ENCODE results near the gene FAM209A.
A peak's percentile ranks its signal among the peaks of the same experiment; 100 is the strongest.
"Not testable (repeated sequence)": the region's sequence is repeated elsewhere in the genome, so short reads cannot be mapped to it uniquely, and the experiment has no call there.

The FAM209A gene

DNA sequence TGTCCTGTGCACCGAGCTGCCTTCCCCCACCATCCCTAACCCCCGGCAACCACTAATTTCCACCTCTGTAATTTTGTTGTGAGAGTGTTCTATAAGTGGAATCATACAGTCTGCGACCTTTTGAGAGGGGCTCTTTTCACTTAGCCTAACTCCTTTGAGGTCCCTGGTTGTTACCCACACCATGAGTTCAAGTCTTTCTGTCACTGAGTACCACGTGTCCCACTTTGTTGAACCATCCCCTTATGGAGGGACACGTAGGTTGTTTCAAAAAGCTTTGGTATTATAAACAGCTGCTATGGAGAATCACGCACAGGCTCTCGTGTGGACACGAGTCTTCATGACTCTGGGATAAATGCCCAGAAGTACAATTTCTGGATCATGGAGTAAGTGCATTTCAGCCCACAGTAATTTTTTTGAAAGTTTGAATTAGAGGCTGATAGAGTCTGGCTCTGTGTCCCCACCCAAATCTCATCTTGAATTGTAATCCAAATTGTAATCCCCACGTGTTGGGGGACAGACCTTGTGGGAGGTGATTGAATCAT, 18.0 kb downstream of the FAM209A start:
- no peak for DNase-seq

DNA sequence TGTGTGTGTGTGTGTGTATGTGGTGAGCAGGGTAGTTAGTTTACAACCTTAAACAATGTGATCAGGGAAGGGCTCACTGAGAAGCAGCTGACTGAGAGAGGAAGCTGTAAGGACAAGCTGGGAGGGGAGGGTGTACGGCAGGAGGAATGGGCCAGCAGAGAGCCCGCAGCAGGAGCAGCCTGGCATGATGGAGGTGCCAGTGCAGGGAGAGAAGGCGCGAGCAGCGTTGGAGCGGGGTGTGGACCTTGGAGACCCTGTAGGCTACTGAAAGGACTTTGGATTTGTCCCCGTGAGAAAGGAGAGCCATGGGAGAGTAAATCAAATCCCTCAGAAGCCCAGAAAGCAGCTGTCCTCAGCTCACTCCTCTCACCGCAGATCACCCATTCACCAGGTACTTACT, 27.0 kb downstream of the FAM209A start:
- DNase-seq, result no peak

DNA sequence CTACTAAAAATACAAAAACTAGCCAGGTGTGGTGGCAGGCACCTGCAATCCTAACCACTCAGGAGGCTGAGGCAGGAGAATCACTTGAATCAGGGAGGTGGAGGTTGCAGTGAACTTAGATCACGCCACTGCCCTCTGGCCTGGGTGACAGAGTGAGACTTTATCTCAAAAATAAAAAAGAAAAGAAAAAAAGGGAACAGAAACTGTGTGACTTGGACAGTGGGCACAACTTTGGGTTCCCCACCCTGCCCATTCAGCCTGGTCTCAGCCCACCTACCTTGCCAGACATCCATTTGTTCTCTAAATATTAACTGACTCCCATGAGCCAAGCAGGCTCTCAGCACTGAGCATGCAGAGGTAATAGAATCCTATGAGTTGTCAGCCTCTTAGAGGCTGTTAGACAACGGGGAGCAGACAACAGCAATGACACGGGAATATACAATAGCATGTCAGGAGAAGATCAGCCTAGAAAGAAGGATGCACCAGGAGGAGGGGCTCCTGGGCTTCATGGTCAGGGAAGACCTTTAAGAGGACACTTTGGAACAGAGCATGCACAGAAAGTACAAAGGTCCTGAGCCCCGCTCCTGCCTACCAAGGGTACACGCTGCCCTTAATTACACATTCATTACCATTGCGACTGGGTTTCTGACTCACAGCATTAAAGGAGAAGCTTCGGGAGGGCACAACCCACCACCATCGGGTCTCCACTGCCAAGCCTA, 28.5 kb downstream of the FAM209A start:
- DNase-seq, result no peak

DNA sequence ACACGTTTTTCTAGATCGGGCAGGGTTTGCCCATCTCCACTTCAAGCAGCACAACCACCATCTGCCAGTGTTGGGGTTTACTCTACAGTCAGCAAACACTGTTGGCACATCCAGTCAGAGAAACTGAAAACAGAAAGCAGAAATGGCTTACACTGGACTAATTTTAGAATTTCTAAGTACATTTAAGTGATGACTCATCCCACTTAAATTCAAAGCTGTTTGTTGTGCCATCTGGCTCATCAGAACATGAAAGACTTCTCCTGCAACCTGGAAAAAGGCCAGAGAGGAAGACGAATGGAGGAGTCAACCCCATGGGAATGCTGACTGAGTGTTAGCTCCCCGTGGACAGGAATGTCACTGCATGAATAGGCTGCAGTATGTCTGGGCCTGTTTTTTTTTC, 30.3 kb downstream of the FAM209A start:
- DNase-seq, result peak; percentile 78

DNA sequence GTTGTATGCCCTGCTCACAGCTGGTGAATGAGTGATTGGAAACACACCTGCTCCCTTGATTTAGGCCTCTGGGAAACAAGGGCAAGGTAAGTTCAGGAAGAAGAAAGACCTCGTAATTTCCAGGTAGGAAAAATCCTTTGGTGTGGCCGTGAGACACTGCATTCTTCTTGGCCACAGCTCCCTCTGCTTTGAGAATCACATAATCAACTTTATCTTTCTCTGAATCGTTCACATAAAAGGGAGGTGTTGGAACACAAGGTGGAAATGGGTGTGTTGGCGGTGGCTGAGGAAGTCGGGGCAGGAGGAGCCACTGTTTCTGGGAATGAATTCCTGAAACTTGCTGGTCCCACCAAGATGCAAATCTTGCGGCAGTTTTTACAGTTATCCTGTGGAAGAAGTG, 34.4 kb downstream of the FAM209A start:
- DNase-seq, result no peak

DNA sequence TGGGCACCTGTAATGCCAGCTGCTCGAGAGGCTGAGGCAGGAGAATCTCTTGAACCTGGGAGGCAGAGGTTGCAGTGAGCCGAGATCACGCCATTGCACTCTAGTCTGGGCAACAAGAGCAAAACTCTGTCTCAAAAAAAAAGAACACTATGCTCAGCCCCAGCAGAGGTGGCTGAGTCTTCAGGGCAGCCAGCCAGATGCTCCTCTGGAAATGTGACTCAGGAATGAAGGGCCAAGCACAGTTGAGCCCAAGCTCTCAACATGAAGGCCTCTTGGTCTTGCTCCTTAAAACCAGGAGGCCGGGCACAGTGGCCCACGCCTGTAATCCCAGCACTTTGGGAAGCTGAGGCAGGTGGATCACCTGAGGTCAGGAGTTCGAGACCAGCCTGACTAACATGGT, 40.0 kb downstream of the FAM209A start:
- DNase-seq, result not testable (repeated sequence)

DNA sequence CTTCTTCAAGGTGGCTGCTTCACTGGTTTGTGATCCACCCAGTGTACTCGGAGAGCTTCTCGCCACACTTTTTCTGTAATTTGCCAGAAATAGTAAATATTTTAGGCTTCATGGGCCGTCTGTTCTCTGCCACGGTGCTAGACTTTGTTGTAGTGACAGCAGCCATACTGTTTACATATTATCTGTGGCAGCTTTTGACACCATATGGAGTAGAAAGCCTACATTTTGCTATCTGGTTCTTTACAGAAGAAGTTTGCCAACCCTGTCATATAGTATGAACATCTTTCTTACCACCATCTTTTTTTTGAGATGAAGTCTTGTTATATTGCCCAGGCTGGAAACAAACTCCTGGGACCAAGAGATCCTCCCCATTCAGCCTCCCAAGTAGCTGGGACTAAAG, 41.0 kb downstream of the FAM209A start:
- no peak for DNase-seq

DNA sequence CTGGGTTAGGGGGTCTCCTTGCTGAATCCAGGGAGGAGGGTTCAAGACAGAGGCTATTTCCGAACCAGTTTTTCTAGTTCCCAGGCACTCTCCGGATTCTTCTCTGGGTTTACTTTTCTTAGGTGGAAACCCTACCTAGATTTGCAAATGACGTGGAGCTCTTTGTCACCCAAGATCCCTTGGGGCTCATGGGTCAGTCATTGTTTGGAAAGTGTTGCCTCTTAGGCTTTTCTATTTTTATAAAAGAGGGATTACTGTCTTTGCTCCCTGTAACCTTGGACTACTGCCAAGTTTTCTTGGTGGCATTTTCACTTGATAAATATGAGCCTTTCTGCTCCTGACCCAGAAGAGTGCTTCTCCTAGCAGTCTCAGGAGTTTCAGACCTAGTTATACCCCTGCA, 42.1 kb downstream of the FAM209A start:
- DNase-seq, result no peak

DNA sequence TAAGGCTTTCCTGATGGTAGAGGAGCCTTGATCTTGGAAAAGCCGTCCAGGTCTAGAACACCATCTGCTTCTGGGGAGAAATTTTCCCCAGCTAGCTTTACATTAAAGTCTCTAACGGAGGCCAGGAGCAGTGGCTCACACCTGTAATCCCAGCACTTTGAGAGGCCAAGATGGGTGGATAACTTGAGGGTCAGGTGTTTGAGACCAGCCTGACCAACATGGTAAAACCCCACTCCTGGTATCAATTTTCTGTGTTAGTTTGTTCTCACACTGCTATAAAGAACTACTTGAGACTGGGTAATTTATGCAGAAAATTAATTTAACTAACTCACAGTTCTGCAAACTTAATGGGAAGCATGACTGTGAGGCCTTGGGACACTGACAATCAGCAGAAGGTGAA, 46.3 kb downstream of the FAM209A start:
- DNase-seq, result no peak

DNA sequence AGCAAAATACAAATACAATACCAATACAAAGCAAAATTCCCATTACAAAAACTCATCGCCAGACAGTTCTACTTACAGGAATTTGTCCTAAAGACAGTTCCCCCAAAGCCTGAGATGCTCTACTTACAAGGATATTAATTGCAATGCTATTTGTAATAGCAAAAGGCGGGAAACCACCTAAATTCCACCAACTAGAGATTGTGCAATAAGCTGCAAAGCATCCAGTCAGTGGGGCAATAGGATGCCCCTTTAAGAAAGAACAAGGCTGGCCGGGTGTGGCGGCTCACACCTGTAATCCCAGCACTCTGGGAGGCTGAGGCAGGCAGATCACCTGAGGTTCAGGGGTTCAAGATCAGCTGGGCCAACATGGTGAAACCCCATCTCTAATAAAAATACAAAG, 47.6 kb downstream of the FAM209A start:
- DNase-seq, result no peak

DNA sequence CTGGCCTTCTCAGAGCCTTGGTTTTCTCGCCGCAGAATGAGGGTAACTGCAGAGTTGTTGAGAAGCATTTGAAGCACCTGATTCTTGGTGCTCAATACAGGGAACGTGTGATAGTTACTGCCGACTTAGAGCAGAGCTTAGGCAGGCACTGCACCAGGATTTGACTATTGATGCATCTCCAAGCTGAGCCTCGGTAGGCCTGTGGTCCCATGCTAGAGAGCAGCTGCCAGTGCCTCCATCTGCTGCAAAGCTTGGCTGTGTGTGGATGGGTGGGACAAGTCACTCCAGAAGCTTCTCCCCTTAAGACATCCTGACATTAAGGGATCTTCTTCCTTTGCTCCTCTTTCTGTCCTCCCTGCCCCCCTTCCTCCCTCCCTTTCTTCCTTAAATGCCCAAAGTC, 49.4 kb downstream of the FAM209A start:
- DNase-seq, result no peak

DNA sequence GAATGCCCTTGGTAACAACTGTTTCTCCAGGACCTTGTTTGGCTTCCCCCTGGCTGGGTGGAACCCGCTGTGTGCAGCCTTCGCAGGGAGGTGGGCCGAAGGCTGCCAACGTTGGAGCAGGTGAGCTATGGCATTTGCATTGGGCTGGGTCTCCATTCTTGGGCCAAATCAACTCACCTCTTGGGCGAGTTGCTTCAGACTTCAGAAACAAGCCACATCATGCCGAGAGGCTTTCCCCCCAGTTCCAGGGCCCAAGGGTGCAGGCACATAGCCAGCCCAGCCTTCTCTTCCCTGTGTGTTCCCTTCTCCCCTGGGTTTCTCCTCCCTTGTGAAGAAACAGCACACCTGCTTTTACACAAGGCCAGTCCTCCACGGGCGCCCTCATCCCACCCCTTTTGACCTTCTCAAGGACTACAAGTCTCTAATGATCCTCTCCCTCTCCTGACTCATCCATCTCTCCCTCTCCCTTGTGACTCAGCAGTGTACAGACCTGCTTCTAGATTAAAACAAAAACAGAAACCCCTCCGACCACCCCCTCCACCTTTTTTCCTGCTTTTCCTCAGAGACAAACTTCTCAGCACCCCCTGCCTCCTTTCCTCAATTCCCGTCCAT, 50.1 kb downstream of the FAM209A start:
- DNase-seq, result no peak

DNA sequence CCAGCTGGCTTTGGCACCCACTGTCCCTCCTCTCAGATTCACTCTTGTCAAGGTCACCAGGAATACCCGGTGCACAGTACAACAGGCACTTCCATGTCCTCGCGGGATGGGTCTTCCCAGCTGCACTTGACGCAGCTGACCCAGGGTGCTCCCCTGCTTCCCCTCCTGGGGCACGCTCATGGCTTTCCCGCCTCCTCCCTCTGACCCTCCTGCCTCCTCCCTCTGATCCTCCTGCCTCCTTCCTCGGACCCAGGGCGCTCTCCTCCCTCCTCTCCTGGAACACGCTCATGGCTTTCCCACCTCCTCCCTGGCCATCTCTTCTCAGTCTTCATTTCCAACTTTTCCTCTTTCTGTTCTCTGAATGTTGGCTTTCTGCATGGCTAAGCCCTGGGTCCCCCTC, 50.6 kb downstream of the FAM209A start:
- no peak for DNase-seq

All from amniotic stem cell (primary cell).